ENCODE measurements around the gene SLC37A1.
A peak's percentile ranks its signal among the peaks of the same experiment; 100 is the strongest.

The SLC37A1 gene

DNA sequence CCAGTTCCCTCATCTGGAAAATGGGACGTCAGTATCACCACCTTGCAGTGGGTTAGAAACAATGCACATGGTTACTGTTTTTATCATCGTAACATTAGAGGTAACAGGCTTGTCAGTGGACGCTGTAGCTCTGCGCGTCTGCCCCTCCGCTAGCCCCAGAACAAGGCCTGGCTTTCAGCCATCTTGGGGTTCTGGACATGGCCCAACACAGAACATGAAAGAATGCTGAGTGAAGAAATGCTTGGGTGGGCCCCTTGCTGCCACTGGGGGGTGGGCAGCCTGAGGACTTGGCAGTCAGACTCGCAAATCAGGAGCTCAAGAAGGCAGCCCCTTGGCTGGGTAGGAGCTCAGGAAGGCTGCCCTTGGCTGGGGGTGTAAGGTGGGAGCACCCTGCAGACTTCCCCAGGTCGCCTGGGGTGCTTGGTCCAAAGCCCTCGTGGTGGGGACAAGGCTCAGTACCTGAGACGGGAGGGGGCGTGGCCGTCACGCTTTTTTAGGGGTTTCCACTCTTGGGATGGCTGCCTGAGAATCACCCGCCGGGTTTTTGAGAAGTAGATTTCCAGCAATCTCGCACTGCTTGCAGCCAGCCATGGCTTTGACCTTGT is 51.7 kb downstream of the SLC37A1 start:
- TF ChIP-seq EZH2phosphoT487 (conservative IDR thresholded peaks at IDR 0.05; ENCODE audit: low read length) (no peak), CTCF (IDR thresholded peaks at IDR 0.05; ENCODE audit: insufficient read depth, low read length, poor library complexity, severe bottlenecking) (no peak)
- H3F3A ChIP-seq (ENCODE audit: insufficient read depth), result peaks cover 28% of the 10 kb centered on the region
- no peaks in the 10 kb centered on the region for H3K9me3 ChIP-seq (ENCODE audit: insufficient read depth, low read length)
- H3K27me3 ChIP-seq (ENCODE audit: low read length), result no peaks in the 10 kb centered on the region
- peaks cover 11% of the 10 kb centered on the region; the same call in 1 of the 2 replicates for H3K79me2 ChIP-seq (ENCODE audit: insufficient read depth, low read length)
- no peak overlapping the region for H3K4me2 ChIP-seq (ENCODE audit: low read depth, low read length, poor library complexity, severe bottlenecking)
- H3K9me2 ChIP-seq (replicated peaks; ENCODE audit: insufficient read depth, low read length), result no peaks in the 10 kb centered on the region
- H4K20me1 ChIP-seq (ENCODE audit: low read depth, low read length), result no peaks in the 10 kb centered on the region
- no peak overlapping the region for H3K9ac ChIP-seq (ENCODE audit: low read length)
- H3K36me3 ChIP-seq (ENCODE audit: low read length), result no peaks in the 10 kb centered on the region; the same call in 1 of the 2 replicates
- no peak overlapping the region for H2AFZ ChIP-seq (ENCODE audit: low read depth, low read length, severe bottlenecking)
- H3K4me3 ChIP-seq (ENCODE audit: insufficient read depth, low read length, poor library complexity, severe bottlenecking), result no peak overlapping the region
- peak overlapping the region; percentile 55 for H3K27ac ChIP-seq (ENCODE audit: low read depth, low read length)

DNA sequence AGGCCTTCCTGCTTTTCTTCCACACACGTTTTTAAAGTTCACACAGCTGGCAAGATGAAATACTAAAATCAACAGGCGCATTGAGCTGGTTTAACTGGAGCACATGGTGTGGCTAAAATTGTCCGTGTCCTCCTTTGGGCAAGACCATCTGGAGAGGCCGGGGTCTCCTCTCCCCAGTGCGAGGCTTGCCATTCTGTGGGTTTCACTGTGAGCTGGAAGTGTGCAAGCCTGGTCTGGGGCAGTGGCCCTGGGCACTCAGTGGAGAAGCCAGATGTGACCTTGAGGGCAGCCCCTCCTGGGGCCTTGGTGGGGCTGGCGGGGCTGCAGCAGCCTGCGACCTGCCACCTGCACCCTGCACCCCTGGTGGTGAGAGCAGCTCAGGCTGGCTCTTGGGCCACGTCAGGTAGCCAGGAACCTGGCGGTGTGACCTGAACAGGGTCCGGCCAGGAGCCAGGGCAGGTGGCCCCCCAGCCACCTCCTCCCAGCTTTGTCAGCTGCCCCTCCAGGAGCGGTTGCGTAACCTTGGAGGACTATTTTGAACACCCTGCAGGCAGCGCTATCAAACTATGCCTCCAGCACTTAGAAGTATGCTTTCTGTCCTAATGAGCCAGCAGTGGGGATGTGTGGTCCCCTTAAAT is 52.4 kb downstream of the SLC37A1 start:
- H2AFZ ChIP-seq (ENCODE audit: low read depth, low read length, severe bottlenecking), result no peak overlapping the region
- no peak overlapping the region for H3K4me3 ChIP-seq (ENCODE audit: insufficient read depth, low read length, poor library complexity, severe bottlenecking)
- H3K27me3 ChIP-seq (ENCODE audit: low read length), result no peaks in the 10 kb centered on the region
- H3K27ac ChIP-seq (ENCODE audit: low read depth, low read length), result peak overlapping the region; percentile 55
- H3K36me3 ChIP-seq (ENCODE audit: low read length), result no peaks in the 10 kb centered on the region; the same call in 1 of the 2 replicates
- H3K9me3 ChIP-seq (ENCODE audit: insufficient read depth, low read length), result no peaks in the 10 kb centered on the region
- no peak overlapping the region for H3K4me2 ChIP-seq (ENCODE audit: low read depth, low read length, poor library complexity, severe bottlenecking)
- H3K9ac ChIP-seq (ENCODE audit: low read length), result peak overlapping the region; percentile 1; the same call in 1 of the 2 replicates
- TF ChIP-seq CTCF (IDR thresholded peaks at IDR 0.05; ENCODE audit: insufficient read depth, low read length, poor library complexity, severe bottlenecking) (no peak), EZH2phosphoT487 (conservative IDR thresholded peaks at IDR 0.05; ENCODE audit: low read length) (no peak)
- peaks cover 25% of the 10 kb centered on the region for H3F3A ChIP-seq (ENCODE audit: insufficient read depth)
- no peaks in the 10 kb centered on the region for H4K20me1 ChIP-seq (ENCODE audit: low read depth, low read length)
- no peaks in the 10 kb centered on the region for H3K9me2 ChIP-seq (replicated peaks; ENCODE audit: insufficient read depth, low read length)
- H3K79me2 ChIP-seq (ENCODE audit: insufficient read depth, low read length), result peaks cover 4% of the 10 kb centered on the region; the same call in 1 of the 2 replicates

- Histone ChIP-seq H3K36me3 (ENCODE audit: low read length) (no peaks in the 10 kb centered on the region), H3K4me2 (ENCODE audit: low read depth, low read length, poor library complexity, severe bottlenecking) (no peak overlapping the region), H3K27me3 (ENCODE audit: low read length) (no peaks in the 10 kb centered on the region), H3F3A (ENCODE audit: insufficient read depth) (peaks cover 19% of the 10 kb centered on the region), H3K4me3 (ENCODE audit: insufficient read depth, low read length, poor library complexity, severe bottlenecking) (no peak overlapping the region), H3K27ac (ENCODE audit: low read depth, low read length) (peak overlapping the region; percentile 55), H3K9me2 (replicated peaks; ENCODE audit: insufficient read depth, low read length) (no peaks in the 10 kb centered on the region), H3K9me3 (ENCODE audit: insufficient read depth, low read length) (no peaks in the 10 kb centered on the region), H3K79me2 (ENCODE audit: insufficient read depth, low read length) (no peaks in the 10 kb centered on the region), H3K9ac (ENCODE audit: low read length) (peak overlapping the region; percentile 1; the same call in 1 of the 2 replicates), H4K20me1 (ENCODE audit: low read depth, low read length) (no peaks in the 10 kb centered on the region), H2AFZ (ENCODE audit: low read depth, low read length, severe bottlenecking) (no peak overlapping the region)
- TF ChIP-seq EZH2phosphoT487 (conservative IDR thresholded peaks at IDR 0.05; ENCODE audit: low read length) (no peak), CTCF (IDR thresholded peaks at IDR 0.05; ENCODE audit: insufficient read depth, low read length, poor library complexity, severe bottlenecking) (no peak)
Observed at GRCh38 chr21:42566524-42567213, 53.0 kb downstream of the SLC37A1 start.
